A673 (cell line): ENCODE data around the gene LPP.

ENCODE experiments used
- CTCF ChIP-seq: fragments of 300-800, 200-600 bp; sonication (generic); conservative IDR thresholded peaks from 2 replicates; pipeline ENCODE4 v1.5.1; 2017; ENCODE audit warnings: low read depth, mild to moderate bottlenecking, antibody characterized with exemption, low read length, moderate library complexity, mixed read lengths
- EZH2 ChIP-seq: fragments of 200-600 bp; sonication (generic); IDR thresholded peaks from 2 replicates; pipeline ENCODE4 v1.6.1; 2017; ENCODE audit warnings: borderline replicate concordance, low read depth, mild to moderate bottlenecking, mixed read lengths, antibody characterized with exemption, low read length; ENCODE audit not compliant: poor library complexity, severe bottlenecking

- TF ChIP-seq CTCF (no peak), EZH2 (no peak)
Measured at GRCh38 chr3:188842639-188843038, 688.7 kb downstream of the LPP start.
